ENCODE results near the gene LSM7.

- no peak for TF ChIP-seq CTCF (conservative IDR thresholded peaks at IDR 0.05; ENCODE audit: low read length)
- TF ChIP-seq EZH2phosphoT487 (IDR thresholded peaks at IDR 0.05; ENCODE audit: borderline replicate concordance, low read depth, low read length), result no peak
These were observed 23.2 kb upstream of the LSM7 start for GRCh38 chr19:2351591-2351990.

All from OCI-LY7 (cell line).